Endothelial cell of umbilical vein (primary cell): ENCODE measurements around the gene ATP2A2. TPM values are rescaled to one million over a fixed set of nuclear protein-coding genes. Genes with fewer than 3 reads are reported as not detected.

Source experiments
- BruUV-seq: library from RNA; stranded (reverse); fragments of 400-500 nt; replicated peaks from 2 replicates; lab custom pipeline; 2021; lab: Mats Ljungman, UMichigan
- CTCF ChIA-PET: fragments of 300-600, 350-600 bp; sonication (Branson Sonifier 250); formaldehyde crosslinking; loops from one replicate; lab custom pipeline; 2021; ENCODE audit warnings: antibody characterized with exemption, inconsistent platforms; lab: Charles Lee
- POLR2A ChIA-PET: fragments of 300-600, 350-600 bp; sonication (Branson Sonifier 250); formaldehyde crosslinking; loops from one replicate; lab custom pipeline; 2021; ENCODE audit warnings: antibody characterized with exemption, inconsistent platforms; lab: Charles Lee
- DNase-seq: peaks from one replicate; pipeline ENCODE4 v3.0.0-alpha.2; 2011; ENCODE audit warnings: low read depth, low spot score
- FAIRE-seq: peaks from 2 replicates; lab custom pipeline; 2011; peaks lifted over from hg19 to GRCh38; lab: Jason Lieb, UNC
- H2AFZ ChIP-seq: 2 replicates; pipeline ENCODE4 v1.6.0; 2012; ENCODE audit warnings: low read depth, low read length, control low read depth, inconsistent platforms
- H3K27ac ChIP-seq: 2 replicates; pipeline ENCODE4 v1.5.1; 2011; ENCODE audit warnings: low read depth, mild to moderate bottlenecking, control low read depth, low read length, moderate library complexity; ENCODE audit not compliant: insufficient read depth
- H3K27me3 ChIP-seq, 2 experiments: 2 replicates each; pipeline versions ENCODE4 v1.6.0 to v1.6.1; 2011; ENCODE audit warnings: low read length in 2 of 2, mixed read lengths in 1 of 2; ENCODE audit not compliant: control insufficient read depth in 2 of 2, insufficient read depth in 2 of 2
- H3K36me3 ChIP-seq, 2 experiments: 2 replicates in 1 of 2; 3 replicates in 1 of 2; pipeline ENCODE4 v1.5.1; 2011; ENCODE audit warnings: low read length in 2 of 2, mild to moderate bottlenecking in 1 of 2, moderate library complexity in 1 of 2; ENCODE audit not compliant: control insufficient read depth in 2 of 2, insufficient read depth in 2 of 2; ENCODE audit errors: extremely low read depth in 1 of 2
- H3K4me1 ChIP-seq: 3 replicates; pipeline ENCODE4 v1.5.1; 2011; ENCODE audit warnings: mild to moderate bottlenecking, low read length; ENCODE audit not compliant: control insufficient read depth, insufficient read depth; ENCODE audit errors: extremely low read depth
- H3K4me2 ChIP-seq: 2 replicates; pipeline ENCODE4 v1.6.1; 2011; ENCODE audit warnings: low read length, control low read depth, mixed read lengths; ENCODE audit not compliant: insufficient read depth
- H3K4me3 ChIP-seq, 3 experiments: fragments of 200-600 bp in 1 of 3; sonication (generic), shearing (Covaris generic) in 1 of 3; replicated peaks in 1 of 3; 2 replicates each; pipeline ENCODE4 v1.5.1; 2011 to 2016; ENCODE audit warnings: control low read depth in 3 of 3, low read length in 3 of 3, mild to moderate bottlenecking in 2 of 3, inconsistent platforms in 1 of 3, low read depth in 1 of 3, moderate library complexity in 1 of 3; ENCODE audit not compliant: insufficient read depth in 1 of 3
- H3K79me2 ChIP-seq: 2 replicates; pipeline ENCODE4 v1.6.0; 2012; ENCODE audit warnings: low read length, inconsistent platforms; ENCODE audit not compliant: control insufficient read depth, insufficient read depth
- H3K9ac ChIP-seq: replicated peaks from 2 replicates; pipeline ENCODE3; 2011; ENCODE audit warnings: low read length, control low read depth; ENCODE audit not compliant: insufficient read depth; ENCODE audit errors: extremely low read depth
- H3K9me1 ChIP-seq: replicated peaks from 3 replicates; pipeline ENCODE4 v1.6.0; 2011; ENCODE audit warnings: mild to moderate bottlenecking, low read length; ENCODE audit not compliant: control insufficient read depth, insufficient read depth; ENCODE audit errors: extremely low read depth
- H3K9me3 ChIP-seq: replicated peaks from 2 replicates; pipeline ENCODE4 v1.5.1; 2012; ENCODE audit warnings: low read length, inconsistent platforms; ENCODE audit not compliant: control insufficient read depth, insufficient read depth
- H4K20me1 ChIP-seq: replicated peaks from 2 replicates; pipeline ENCODE3; 2011; ENCODE audit warnings: mild to moderate bottlenecking, low read length; ENCODE audit not compliant: control insufficient read depth, insufficient read depth; ENCODE audit errors: extremely low read depth
- EZH2 ChIP-seq: IDR thresholded peaks from 2 replicates; pipeline ENCODE4 v1.6.1; 2012; ENCODE audit warnings: borderline replicate concordance, low read depth, mild to moderate bottlenecking, moderate library complexity, low read length, inconsistent platforms; ENCODE audit not compliant: severe bottlenecking
- FOS ChIP-seq: IDR thresholded peaks from 2 replicates; pipeline ENCODE4 v1.6.1; 2011; ENCODE audit warnings: mild to moderate bottlenecking, low read length, moderate library complexity, borderline replicate concordance; ENCODE audit not compliant: insufficient read depth
- GATA2 ChIP-seq: IDR thresholded peaks from 2 replicates; pipeline ENCODE4 v1.7.0; 2011; ENCODE audit warnings: low read depth, mild to moderate bottlenecking, moderate library complexity, mixed read lengths, low read length; ENCODE audit not compliant: insufficient read length, insufficient read depth
- JUN ChIP-seq: IDR thresholded peaks from 2 replicates; pipeline ENCODE4 v1.6.1; 2011; ENCODE audit warnings: borderline replicate concordance, low read depth; ENCODE audit not compliant: insufficient read length, insufficient read depth
- MYC ChIP-seq: IDR thresholded peaks from one replicate; pipeline ENCODE4 v1.6.1; 2011; ENCODE audit warnings: mild to moderate bottlenecking, low read depth, low read length
- POLR2A ChIP-seq: IDR thresholded peaks from 2 replicates; pipeline ENCODE4 v1.6.1; 2012; ENCODE audit warnings: low read depth, mild to moderate bottlenecking, control low read depth, low read length
- POLR2AphosphoS5 ChIP-seq: IDR thresholded peaks from 2 replicates; pipeline ENCODE4 v1.6.1; 2012; ENCODE audit warnings: low read depth, mild to moderate bottlenecking, control low read depth, low read length, moderate library complexity; ENCODE audit not compliant: insufficient read depth
- dilution Hi-C: fragments of 300-500 bp; cut with MboI; formaldehyde crosslinking; loops from one replicate; pipeline ENCODE4 v1.15.0; 2019; ENCODE audit warnings: low sequenced_read_pairs; ENCODE audit not compliant: extremely low pct_ligation_motif_present
- intact Hi-C: fragments of 100-400 bp; cut with micrococcal nuclease; formaldehyde crosslinking; loops from one replicate; pipeline ENCODE4 v1.10.0; 2022
- polyA plus RNA-seq, 4 experiments: library from polyadenylated mRNA; depleted of rRNA in 3 of 4; stranded (reverse) in 3 of 4; unstranded in 1 of 4; fragments of >200 nt; gene quantifications; 2 replicates each; pipeline versions ENCODE4 v1.2.1 to v1.2.3, GENCODE V29; 2011 to 2012; ENCODE audit warnings: missing spikeins in 1 of 4
- total RNA-seq: library from RNA; stranded (reverse); gene quantifications from 2 replicates; pipeline ENCODE4 v1.2.3, GENCODE V29; 2021
- TF ChIP-seq, protein P1 (sequence below), 2 donors: IDR thresholded peaks; 1 replicate in 1 of 2; 2 replicates in 1 of 2; pipeline ENCODE4 v1.5.1; 2011; ENCODE audit warnings: low read length in 2 of 2, mild to moderate bottlenecking in 2 of 2, moderate library complexity in 2 of 2, control low read depth in 1 of 2, inconsistent platforms in 1 of 2, low read depth in 1 of 2; ENCODE audit not compliant: insufficient read depth in 1 of 2; ENCODE audit errors: extremely low read depth in 1 of 2
- TF ChIP-seq, protein P2 (sequence below): IDR thresholded peaks from 2 replicates; pipeline ENCODE4 v1.6.1; 2011; ENCODE audit not compliant: insufficient read depth, insufficient read length

The ATP2A2 gene
- total and polyA plus RNA-seq, 2 donors (not counting 3 experiments of a cell fraction or from before 2014, with no cell fraction given), result 102 to 239 TPM

DNA sequence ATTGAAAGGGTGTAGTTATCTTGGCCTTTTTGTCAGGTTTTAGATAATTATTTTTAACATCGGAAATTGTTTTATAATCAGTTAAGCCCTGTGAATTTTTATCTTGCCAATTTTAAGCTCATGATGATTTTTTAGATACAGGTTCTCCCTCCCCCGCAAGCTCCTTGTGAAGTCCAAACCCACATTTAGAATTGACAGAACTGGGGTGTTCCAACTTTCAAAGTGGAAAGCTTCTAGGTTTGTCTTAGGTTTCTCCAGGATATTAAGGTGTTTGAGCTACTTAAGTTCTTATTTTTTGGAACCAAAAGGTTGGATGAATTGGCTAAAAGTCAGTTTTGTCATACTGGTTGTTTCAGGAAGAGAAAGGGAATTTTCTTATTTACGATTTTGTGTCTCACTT is 49.1 kb downstream of the ATP2A2 start:
- H3K9ac ChIP-seq, result no peak overlapping the region
- CTCF ChIA-PET, result interaction anchor here (1.4 to 2.1 kb wide), 4 partner anchors 9 to 102 kb away, joined by 4 to 7 read pairs (median 4); no protein-coding TSS in a partner anchor
- no peak overlapping the region for H3K4me3 ChIP-seq
- FAIRE-seq (no peak), DNase-seq (no peak)
- no peaks in the 10 kb centered on the region for H3K9me1 ChIP-seq
- no peak overlapping the region for H2AFZ ChIP-seq
- TF ChIP-seq, protein P1, sequence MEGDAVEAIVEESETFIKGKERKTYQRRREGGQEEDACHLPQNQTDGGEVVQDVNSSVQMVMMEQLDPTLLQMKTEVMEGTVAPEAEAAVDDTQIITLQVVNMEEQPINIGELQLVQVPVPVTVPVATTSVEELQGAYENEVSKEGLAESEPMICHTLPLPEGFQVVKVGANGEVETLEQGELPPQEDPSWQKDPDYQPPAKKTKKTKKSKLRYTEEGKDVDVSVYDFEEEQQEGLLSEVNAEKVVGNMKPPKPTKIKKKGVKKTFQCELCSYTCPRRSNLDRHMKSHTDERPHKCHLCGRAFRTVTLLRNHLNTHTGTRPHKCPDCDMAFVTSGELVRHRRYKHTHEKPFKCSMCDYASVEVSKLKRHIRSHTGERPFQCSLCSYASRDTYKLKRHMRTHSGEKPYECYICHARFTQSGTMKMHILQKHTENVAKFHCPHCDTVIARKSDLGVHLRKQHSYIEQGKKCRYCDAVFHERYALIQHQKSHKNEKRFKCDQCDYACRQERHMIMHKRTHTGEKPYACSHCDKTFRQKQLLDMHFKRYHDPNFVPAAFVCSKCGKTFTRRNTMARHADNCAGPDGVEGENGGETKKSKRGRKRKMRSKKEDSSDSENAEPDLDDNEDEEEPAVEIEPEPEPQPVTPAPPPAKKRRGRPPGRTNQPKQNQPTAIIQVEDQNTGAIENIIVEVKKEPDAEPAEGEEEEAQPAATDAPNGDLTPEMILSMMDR (IDR thresholded peaks at IDR 0.05; ENCODE audit: extremely low read depth in 1 of 2, insufficient read depth in 1 of 2, low read depth in 1 of 2, low read length in 2 of 2), result no peak
- TF ChIP-seq, protein P2, sequence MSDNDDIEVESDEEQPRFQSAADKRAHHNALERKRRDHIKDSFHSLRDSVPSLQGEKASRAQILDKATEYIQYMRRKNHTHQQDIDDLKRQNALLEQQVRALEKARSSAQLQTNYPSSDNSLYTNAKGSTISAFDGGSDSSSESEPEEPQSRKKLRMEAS, result no peak
- no peak for TF ChIP-seq POLR2A
- TF ChIP-seq FOS, result no peak
- no peak for TF ChIP-seq POLR2AphosphoS5
- TF ChIP-seq EZH2, result no peak
- no peak for TF ChIP-seq GATA2
- TF ChIP-seq MYC, result no peak
- TF ChIP-seq JUN, result no peak
- BruUV-seq, result no TSS peak
- POLR2A ChIA-PET, result interaction anchor here (0.5 kb wide), 1 partner anchor 45 kb away, joined by 7 read pairs; no protein-coding TSS in a partner anchor
- H3K79me2 ChIP-seq, result peaks cover 74% of the 10 kb centered on the region
- H3K36me3 ChIP-seq, result peaks cover 27 to 33% of the 10 kb centered on the region in 2 experiments
- H3K27ac ChIP-seq, result no peak overlapping the region
- H4K20me1 ChIP-seq, result no peaks in the 10 kb centered on the region
- H3K9me3 ChIP-seq, result no peaks in the 10 kb centered on the region
- no peak overlapping the region for H3K4me2 ChIP-seq
- no peaks in the 10 kb centered on the region for H3K27me3 ChIP-seq
- intact Hi-C loops (no loop called here), dilution Hi-C loops (no loop called here)
- H3K4me1 ChIP-seq, result no peaks in the 10 kb centered on the region
